ENCODE results near the gene SECISBP2. TPM values are rescaled to one million over a fixed set of nuclear protein-coding genes. Genes with fewer than 3 reads are reported as not detected.

Gene SECISBP2
- total and polyA plus RNA-seq, 2 of the 13 experiments (the other 11 are each of a cell fraction or from before 2014, with no cell fraction given), result 32.4 to 38.0 TPM

GRCh38 chr9:89329917-89330316 is 11.6 kb downstream of the SECISBP2 start:
- CTCF ChIA-PET (ENCODE audit: low intra/inter-chr PET ratio, low total read pairs), result no interaction called here
- no peak overlapping the region for H3K4me3 ChIP-seq (replicated peaks in 1 of 3; ENCODE audit: insufficient read depth in 1 of 3, low read depth in 2 of 3, low read length in 3 of 3)
- ATAC-seq (no peak), FAIRE-seq (no peak), DNase-seq (ENCODE audit: low spot score) (no peak)
- TF ChIP-seq CBX5 (CRISPR knock-in tag; IDR thresholded peaks at IDR 0.05; ENCODE audit: borderline replicate concordance) (no peak), ZNF256 (CRISPR knock-in tag; conservative IDR thresholded peaks at IDR 0.05) (no peak), ZMAT3 (CRISPR knock-in tag; conservative IDR thresholded peaks at IDR 0.05) (no peak), ZNF274 (CRISPR knock-in tag; IDR thresholded peaks at IDR 0.05) (no peak), ZNF569 (CRISPR knock-in tag; IDR thresholded peaks at IDR 0.05; ENCODE audit: borderline replicate concordance) (no peak), ZNF142 (CRISPR knock-in tag; IDR thresholded peaks at IDR 0.05) (no peak), SMAD9 (CRISPR knock-in tag; IDR thresholded peaks at IDR 0.05) (no peak), ZNF207 (IDR thresholded peaks at IDR 0.05; ENCODE audit: borderline replicate concordance) (no peak), ZNF577 (CRISPR knock-in tag; IDR thresholded peaks at IDR 0.05; ENCODE audit: borderline replicate concordance, low read depth) (no peak), SIN3B (IDR thresholded peaks at IDR 0.05; ENCODE audit: low read length) (no peak), ZNF546 (CRISPR knock-in tag; conservative IDR thresholded peaks at IDR 0.05) (no peak), SYNCRIP (IDR thresholded peaks at IDR 0.05; ENCODE audit: insufficient read depth, low read depth, low read length) (no peak)
- TF ChIP-seq, protein P1, sequence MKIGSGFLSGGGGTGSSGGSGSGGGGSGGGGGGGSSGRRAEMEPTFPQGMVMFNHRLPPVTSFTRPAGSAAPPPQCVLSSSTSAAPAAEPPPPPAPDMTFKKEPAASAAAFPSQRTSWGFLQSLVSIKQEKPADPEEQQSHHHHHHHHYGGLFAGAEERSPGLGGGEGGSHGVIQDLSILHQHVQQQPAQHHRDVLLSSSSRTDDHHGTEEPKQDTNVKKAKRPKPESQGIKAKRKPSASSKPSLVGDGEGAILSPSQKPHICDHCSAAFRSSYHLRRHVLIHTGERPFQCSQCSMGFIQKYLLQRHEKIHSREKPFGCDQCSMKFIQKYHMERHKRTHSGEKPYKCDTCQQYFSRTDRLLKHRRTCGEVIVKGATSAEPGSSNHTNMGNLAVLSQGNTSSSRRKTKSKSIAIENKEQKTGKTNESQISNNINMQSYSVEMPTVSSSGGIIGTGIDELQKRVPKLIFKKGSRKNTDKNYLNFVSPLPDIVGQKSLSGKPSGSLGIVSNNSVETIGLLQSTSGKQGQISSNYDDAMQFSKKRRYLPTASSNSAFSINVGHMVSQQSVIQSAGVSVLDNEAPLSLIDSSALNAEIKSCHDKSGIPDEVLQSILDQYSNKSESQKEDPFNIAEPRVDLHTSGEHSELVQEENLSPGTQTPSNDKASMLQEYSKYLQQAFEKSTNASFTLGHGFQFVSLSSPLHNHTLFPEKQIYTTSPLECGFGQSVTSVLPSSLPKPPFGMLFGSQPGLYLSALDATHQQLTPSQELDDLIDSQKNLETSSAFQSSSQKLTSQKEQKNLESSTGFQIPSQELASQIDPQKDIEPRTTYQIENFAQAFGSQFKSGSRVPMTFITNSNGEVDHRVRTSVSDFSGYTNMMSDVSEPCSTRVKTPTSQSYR (CRISPR knock-in tag; IDR thresholded peaks at IDR 0.05; ENCODE audit: borderline replicate concordance), result no peak
- no TSS peak for BruUV-seq (replicated peaks)
- peaks cover 1% of the 10 kb centered on the region for H3K79me2 ChIP-seq (ENCODE audit: insufficient read depth, low read length)
- no peaks in the 10 kb centered on the region for H3K27me3 ChIP-seq (ENCODE audit: control insufficient read depth in 1 of 2, insufficient read depth in 2 of 2, low read length in 2 of 2)
- peaks cover 7 to 57% of the 10 kb centered on the region in 2 experiments for H3K36me3 ChIP-seq (replicated peaks in 1 of 2; ENCODE audit: control insufficient read depth in 1 of 2, insufficient read depth in 2 of 2, low read length in 2 of 2)
- no peak overlapping the region for H3K4me2 ChIP-seq (ENCODE audit: low read depth, low read length)
- no peak overlapping the region for H2AFZ ChIP-seq (ENCODE audit: low read length)
- no peak overlapping the region for H3K9ac ChIP-seq (ENCODE audit: insufficient read depth, low read depth, low read length)
- in situ Hi-C loops (cut with HindIII; ENCODE audit: extremely low pct_ligation_motif_present, low pct_unique_long_range_greater_than_20kb), result no loop called here
- H3K27ac ChIP-seq (ENCODE audit: extremely low read length, insufficient read depth, low read length), result no peak overlapping the region
- no peaks in the 10 kb centered on the region for H3K9me3 ChIP-seq (ENCODE audit: low read length)
- no peaks in the 10 kb centered on the region for H4K20me1 ChIP-seq (ENCODE audit: insufficient read depth, low read length)
- intact Hi-C loops (cut with micrococcal nuclease; ENCODE audit: unreplicated experiment), result no loop called here
- H3K4me1 ChIP-seq (ENCODE audit: insufficient read depth, low read length), result peaks cover 12% of the 10 kb centered on the region; the same call in 1 of the 2 replicates
- POLR2A ChIA-PET, result no interaction called here
